ENCODE data around the gene IFNA5.

Gene IFNA5
- 0 reads per million in 3 donors for total RNA-seq

DNA sequence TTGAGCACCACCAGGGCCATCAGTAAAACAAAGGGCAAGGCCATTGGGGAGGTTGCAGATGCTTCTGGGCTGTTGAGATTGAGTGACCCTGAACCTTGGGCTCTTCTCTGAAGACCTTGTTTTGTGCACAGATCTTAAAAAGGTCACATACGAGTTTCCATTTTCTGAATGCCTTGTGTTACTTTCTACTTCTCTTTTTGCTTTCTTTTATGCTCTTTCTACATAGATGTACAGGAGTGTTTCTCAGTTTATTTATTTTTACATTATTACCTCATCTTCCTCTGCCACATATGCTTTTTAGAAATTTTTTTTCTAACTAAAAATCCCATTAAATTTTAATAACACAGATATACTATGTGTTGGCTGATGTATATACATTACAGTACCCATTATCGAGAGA, at the start of gene IFNA5:
IFNA5 (minus strand) TSS at position 101 of the 400 bp plus-strand sequence; CDS start at position 44, 57 bp downstream.
- no peak for DNase-seq
- no peak within 1 kb of the TSS for H3K27ac ChIP-seq (ENCODE audit: insufficient read depth, low read length, poor library complexity, severe bottlenecking)
- no peaks in the 10 kb centered on the region for H3K36me3 ChIP-seq (ENCODE audit: control insufficient read depth, insufficient read depth, low read length)
- no peak within 1 kb of the TSS for H3K4me3 ChIP-seq (ENCODE audit: insufficient read depth, low read depth, low read length, poor library complexity, severe bottlenecking)
- H3K9me3 ChIP-seq (ENCODE audit: control insufficient read depth, low read length) = no peaks in the 10 kb centered on the region
- H3K27me3 ChIP-seq (replicated peaks; ENCODE audit: control insufficient read depth, insufficient read depth, low read length, poor library complexity, severe bottlenecking) = no peaks in the 10 kb centered on the region
- no peaks in the 10 kb centered on the region for H3K4me1 ChIP-seq (ENCODE audit: control insufficient read depth, insufficient read depth, low read length, poor library complexity, severe bottlenecking)

DNA sequence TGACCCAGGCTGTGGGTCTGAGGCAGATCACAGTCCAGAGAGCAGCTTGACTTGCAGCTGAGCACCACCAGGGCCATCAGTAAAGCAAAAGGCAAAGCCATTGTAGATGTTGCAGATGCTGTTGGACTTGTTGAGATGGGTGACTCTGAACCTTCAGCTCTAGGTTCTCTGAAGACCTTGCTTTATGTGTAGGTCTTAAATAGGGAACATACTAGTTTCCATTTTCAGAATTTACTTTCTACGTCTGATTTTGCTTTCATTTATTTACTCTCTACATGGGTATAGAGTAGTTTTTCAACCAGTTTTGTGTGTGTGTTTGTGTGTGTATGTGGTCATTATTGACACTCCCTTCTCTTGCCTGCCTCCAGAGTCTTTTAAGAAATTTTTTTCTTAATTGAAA, 45.7 kb upstream of the IFNA5 start, which contains the start of gene IFNA6:
IFNA6 (minus strand) TSS at position 101 of the 400 bp plus-strand sequence; CDS start at position 101, 0 bp downstream.
- no peaks in the 10 kb centered on the region for H3K9me3 ChIP-seq (ENCODE audit: control insufficient read depth, low read length)
- DNase-seq = no peak
- no peaks in the 10 kb centered on the region for H3K27me3 ChIP-seq (replicated peaks; ENCODE audit: control insufficient read depth, insufficient read depth, low read length, poor library complexity, severe bottlenecking)
- H3K27ac ChIP-seq (ENCODE audit: insufficient read depth, low read length, poor library complexity, severe bottlenecking) = no peak within 1 kb of the TSS
- no peaks in the 10 kb centered on the region for H3K36me3 ChIP-seq (ENCODE audit: control insufficient read depth, insufficient read depth, low read length)
- H3K4me1 ChIP-seq (ENCODE audit: control insufficient read depth, insufficient read depth, low read length, poor library complexity, severe bottlenecking) = no peaks in the 10 kb centered on the region
- no peak within 1 kb of the TSS for H3K4me3 ChIP-seq (ENCODE audit: insufficient read depth, low read depth, low read length, poor library complexity, severe bottlenecking)

DNA sequence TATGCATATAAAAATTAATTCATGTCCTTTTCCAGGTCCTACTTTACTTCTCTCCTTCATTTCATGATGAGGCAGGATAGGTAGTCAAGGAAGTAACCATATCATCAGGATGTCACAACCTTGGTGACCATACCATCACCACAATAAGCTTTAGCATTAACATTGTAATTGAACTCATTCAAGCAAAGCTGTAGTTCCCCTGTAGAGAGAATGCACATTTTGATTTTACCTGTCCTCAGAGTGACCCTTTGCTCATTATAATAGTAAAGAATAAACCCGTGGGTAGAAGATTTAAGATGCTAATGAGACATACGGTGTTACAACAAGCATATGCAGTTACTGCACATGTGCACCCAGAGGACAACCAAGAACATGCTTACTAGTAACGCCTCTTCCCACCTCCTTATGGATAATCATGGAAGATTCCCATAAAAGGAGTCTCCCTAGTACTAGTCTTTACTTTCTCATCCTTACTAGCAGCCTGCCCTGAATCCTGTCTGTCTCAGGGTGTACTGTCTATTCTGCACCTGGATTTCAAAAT, 43.4 kb upstream of the IFNA5 start:
- DNase-seq = no peak
- Histone ChIP-seq H3K27me3 (replicated peaks; ENCODE audit: control insufficient read depth, insufficient read depth, low read length, poor library complexity, severe bottlenecking) (no peaks in the 10 kb centered on the region), H3K27ac (ENCODE audit: insufficient read depth, low read length, poor library complexity, severe bottlenecking) (no peak overlapping the region), H3K4me3 (ENCODE audit: insufficient read depth, low read depth, low read length, poor library complexity, severe bottlenecking) (no peak overlapping the region), H3K36me3 (ENCODE audit: control insufficient read depth, insufficient read depth, low read length) (no peaks in the 10 kb centered on the region), H3K4me1 (ENCODE audit: control insufficient read depth, insufficient read depth, low read length, poor library complexity, severe bottlenecking) (no peaks in the 10 kb centered on the region), H3K9me3 (ENCODE audit: control insufficient read depth, low read length) (no peaks in the 10 kb centered on the region)

GRCh38 chr9:21340735-21341134, 35.6 kb upstream of the IFNA5 start:
- Histone ChIP-seq H3K27me3 (replicated peaks; ENCODE audit: control insufficient read depth, insufficient read depth, low read length, poor library complexity, severe bottlenecking) (no peaks in the 10 kb centered on the region), H3K27ac (ENCODE audit: insufficient read depth, low read length, poor library complexity, severe bottlenecking) (no peak overlapping the region), H3K4me3 (ENCODE audit: insufficient read depth, low read depth, low read length, poor library complexity, severe bottlenecking) (no peak overlapping the region), H3K4me1 (ENCODE audit: control insufficient read depth, insufficient read depth, low read length, poor library complexity, severe bottlenecking) (no peaks in the 10 kb centered on the region), H3K9me3 (ENCODE audit: control insufficient read depth, low read length) (no peaks in the 10 kb centered on the region), H3K36me3 (ENCODE audit: control insufficient read depth, insufficient read depth, low read length) (no peaks in the 10 kb centered on the region)
- DNase-seq = no peak

DNA sequence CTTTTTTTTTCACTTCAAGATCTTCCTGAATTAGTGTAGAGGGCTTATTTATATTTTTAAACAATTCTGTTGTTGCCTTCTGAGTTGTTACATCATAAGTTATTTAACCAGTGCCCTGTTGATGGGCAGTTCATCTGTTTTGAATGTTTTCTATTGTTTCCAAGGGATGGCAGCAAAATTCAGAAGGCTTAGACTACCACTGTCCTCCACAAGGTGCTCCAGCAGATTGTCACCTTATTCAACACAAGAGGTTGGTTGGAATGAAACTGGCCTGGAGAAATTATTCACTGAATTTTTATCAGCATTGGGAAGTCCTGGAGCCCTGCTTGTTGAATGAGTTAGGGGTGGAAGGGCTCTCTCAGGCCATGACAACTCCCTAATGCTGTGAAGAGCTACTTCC, 31.3 kb upstream of the IFNA5 start:
- no peaks in the 10 kb centered on the region for H3K27me3 ChIP-seq (replicated peaks; ENCODE audit: control insufficient read depth, insufficient read depth, low read length, poor library complexity, severe bottlenecking)
- no peak overlapping the region for H3K4me3 ChIP-seq (ENCODE audit: insufficient read depth, low read depth, low read length, poor library complexity, severe bottlenecking)
- H3K27ac ChIP-seq (ENCODE audit: insufficient read depth, low read length, poor library complexity, severe bottlenecking) = no peak overlapping the region
- peaks cover 10% of the 10 kb centered on the region for H3K4me1 ChIP-seq (ENCODE audit: control insufficient read depth, insufficient read depth, low read length, poor library complexity, severe bottlenecking)
- no peaks in the 10 kb centered on the region for H3K9me3 ChIP-seq (ENCODE audit: control insufficient read depth, low read length)
- H3K36me3 ChIP-seq (ENCODE audit: control insufficient read depth, insufficient read depth, low read length) = peaks cover 5% of the 10 kb centered on the region
- no peak for DNase-seq

- Histone ChIP-seq H3K27ac (ENCODE audit: insufficient read depth, low read length, poor library complexity, severe bottlenecking) (peak within 1 kb of the TSS; percentile 95), H3K9me3 (ENCODE audit: control insufficient read depth, low read length) (no peaks in the 10 kb centered on the region), H3K4me1 (ENCODE audit: control insufficient read depth, insufficient read depth, low read length, poor library complexity, severe bottlenecking) (peaks cover 10% of the 10 kb centered on the region), H3K4me3 (ENCODE audit: insufficient read depth, low read depth, low read length, poor library complexity, severe bottlenecking) (peak within 1 kb of the TSS; percentile 94), H3K36me3 (ENCODE audit: control insufficient read depth, insufficient read depth, low read length) (peaks cover 5% of the 10 kb centered on the region), H3K27me3 (replicated peaks; ENCODE audit: control insufficient read depth, insufficient read depth, low read length, poor library complexity, severe bottlenecking) (no peaks in the 10 kb centered on the region)
- peak; percentile 72 to 84 (median 80) for DNase-seq
Observed at GRCh38 chr9:21334701-21335632, 29.9 kb upstream of the IFNA5 start, which contains the start of gene KLHL9. Gene KLHL9 (minus strand): TSS chr9:21335404. CDS start chr9:21334859, 545 bp downstream.

GRCh38 chr9:21333226-21333625, 28.1 kb upstream of the IFNA5 start:
- no peak overlapping the region for H3K27ac ChIP-seq (ENCODE audit: insufficient read depth, low read length, poor library complexity, severe bottlenecking)
- H3K4me3 ChIP-seq (ENCODE audit: insufficient read depth, low read depth, low read length, poor library complexity, severe bottlenecking) = no peak overlapping the region
- peaks cover 10% of the 10 kb centered on the region for H3K4me1 ChIP-seq (ENCODE audit: control insufficient read depth, insufficient read depth, low read length, poor library complexity, severe bottlenecking)
- no peaks in the 10 kb centered on the region for H3K9me3 ChIP-seq (ENCODE audit: control insufficient read depth, low read length)
- peaks cover 5% of the 10 kb centered on the region for H3K36me3 ChIP-seq (ENCODE audit: control insufficient read depth, insufficient read depth, low read length)
- no peak for DNase-seq
- no peaks in the 10 kb centered on the region for H3K27me3 ChIP-seq (replicated peaks; ENCODE audit: control insufficient read depth, insufficient read depth, low read length, poor library complexity, severe bottlenecking)

- Histone ChIP-seq H3K27ac (ENCODE audit: insufficient read depth, low read length, poor library complexity, severe bottlenecking) (no peak overlapping the region), H3K4me3 (ENCODE audit: insufficient read depth, low read depth, low read length, poor library complexity, severe bottlenecking) (no peak overlapping the region), H3K27me3 (replicated peaks; ENCODE audit: control insufficient read depth, insufficient read depth, low read length, poor library complexity, severe bottlenecking) (no peaks in the 10 kb centered on the region), H3K36me3 (ENCODE audit: control insufficient read depth, insufficient read depth, low read length) (peaks cover 5% of the 10 kb centered on the region), H3K9me3 (ENCODE audit: control insufficient read depth, low read length) (no peaks in the 10 kb centered on the region), H3K4me1 (ENCODE audit: control insufficient read depth, insufficient read depth, low read length, poor library complexity, severe bottlenecking) (peaks cover 16% of the 10 kb centered on the region)
- no peak for DNase-seq
Observed at GRCh38 chr9:21331676-21332402, 26.7 kb upstream of the IFNA5 start.

DNA sequence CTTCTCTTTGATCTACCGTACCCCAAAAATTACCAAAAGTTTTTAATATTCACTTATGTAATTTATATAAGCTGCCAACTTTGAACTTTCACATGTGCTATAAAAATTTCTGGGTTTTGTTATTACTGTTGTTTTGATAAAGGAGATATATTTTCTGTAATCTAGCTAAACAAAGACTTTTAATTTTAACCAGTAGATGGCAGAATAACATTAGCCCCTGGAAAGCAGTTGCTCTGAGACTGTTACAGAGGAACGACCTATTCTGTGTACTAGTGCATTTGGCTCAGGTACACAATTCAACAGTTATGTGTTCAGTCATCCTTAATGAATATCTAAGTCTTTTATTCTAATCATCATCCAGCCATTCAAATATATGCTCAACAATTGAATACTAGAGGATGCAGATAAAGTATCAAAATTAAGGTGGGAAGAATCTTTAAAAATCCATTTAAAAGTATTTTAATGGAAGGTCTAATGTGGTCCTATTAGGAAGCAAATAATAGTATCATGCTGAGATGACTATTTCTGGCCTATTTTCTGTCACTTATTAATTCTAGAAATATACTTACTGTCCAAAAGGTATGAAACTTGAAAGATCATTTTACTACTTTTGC, 21.5 kb upstream of the IFNA5 start:
- no peaks in the 10 kb centered on the region for H3K27me3 ChIP-seq (replicated peaks; ENCODE audit: control insufficient read depth, insufficient read depth, low read length, poor library complexity, severe bottlenecking)
- peak overlapping the region; percentile 22 for H3K27ac ChIP-seq (ENCODE audit: insufficient read depth, low read length, poor library complexity, severe bottlenecking)
- H3K9me3 ChIP-seq (ENCODE audit: control insufficient read depth, low read length) = no peaks in the 10 kb centered on the region
- peaks cover 9% of the 10 kb centered on the region for H3K4me1 ChIP-seq (ENCODE audit: control insufficient read depth, insufficient read depth, low read length, poor library complexity, severe bottlenecking)
- peaks cover 22% of the 10 kb centered on the region for H3K36me3 ChIP-seq (ENCODE audit: control insufficient read depth, insufficient read depth, low read length)
- no peak overlapping the region for H3K4me3 ChIP-seq (ENCODE audit: insufficient read depth, low read depth, low read length, poor library complexity, severe bottlenecking)
- no peak for DNase-seq
